Measurements from ENCODE around the gene CCDC172. TPM values are rescaled to one million over a fixed set of nuclear protein-coding genes. Genes with fewer than 3 reads are reported as not detected.

Gene CCDC172, protein sequence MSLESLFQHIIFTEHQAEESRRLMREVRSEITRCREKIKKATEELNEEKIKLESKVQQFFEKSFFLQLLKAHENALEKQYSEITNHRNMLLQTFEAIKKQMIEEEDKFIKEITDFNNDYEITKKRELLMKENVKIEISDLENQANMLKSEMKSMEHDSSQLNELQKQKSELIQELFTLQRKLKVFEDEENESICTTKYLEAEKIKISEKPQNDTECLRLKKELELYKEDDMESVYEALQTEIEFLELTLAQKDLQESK
- total RNA-seq (not detected in 2 replicates), polyA plus RNA-seq (not detected in 2 replicates), polyA minus RNA-seq (ENCODE audit: low replicate concordance) (not detected in 2 replicates)
- not detected in 2 replicates for polyA plus RNA-seq (2012)

DNA sequence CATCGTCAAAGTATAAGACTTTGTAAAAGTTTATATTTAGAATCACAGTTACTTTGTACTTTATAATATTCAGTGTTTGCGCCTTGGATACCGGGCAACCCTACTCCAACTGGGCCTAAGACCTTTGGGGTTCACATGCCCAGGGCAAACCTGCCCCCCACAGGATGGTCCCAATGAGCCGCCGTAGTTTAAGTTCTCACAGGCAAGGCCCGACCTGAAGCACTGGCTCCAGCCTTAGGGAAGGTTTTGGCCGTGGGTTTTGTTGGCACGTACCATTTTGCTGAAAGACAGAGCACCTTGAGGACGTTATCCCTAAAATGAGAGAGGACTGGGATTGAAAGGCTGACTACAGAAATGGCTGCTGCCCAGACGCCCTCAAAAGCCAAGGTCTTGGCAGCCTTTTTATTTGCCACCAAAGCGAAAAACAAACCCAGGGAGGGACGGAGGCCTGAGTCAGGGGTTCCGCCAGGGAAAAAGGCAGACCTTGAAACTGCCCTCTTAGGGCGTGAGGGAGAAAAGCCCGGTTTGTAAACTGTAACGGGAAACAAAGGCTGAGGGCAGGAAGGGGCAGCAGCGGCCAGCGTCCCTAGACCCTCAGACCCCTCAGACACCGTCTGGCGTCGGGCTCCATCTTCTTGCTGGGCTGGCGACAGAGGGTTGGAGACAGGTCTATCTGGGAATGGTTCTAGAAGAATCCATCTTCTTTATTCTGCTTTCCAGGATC lies at the start of gene CCDC172:
Gene CCDC172, plus strand, starts transcription at position 222 of the 724 bp plus-strand sequence. CDS start 564 bp downstream, outside the sequence.
- Histone ChIP-seq H3K9ac (ENCODE audit: insufficient read depth, low read length) (no peak within 1 kb of the TSS), H3K79me2 (ENCODE audit: control insufficient read depth, insufficient read depth, low read length) (no peaks in the 10 kb centered on the region), H3K4me3 (replicated peaks in 1 of 4; ENCODE audit: control extremely low read depth in 1 of 4, insufficient read depth in 1 of 4, low read depth in 3 of 4, low read length in 4 of 4) (no peak within 1 kb of the TSS), H3K27ac (ENCODE audit: insufficient read depth, low read length) (no peak within 1 kb of the TSS), H3K4me2 (ENCODE audit: extremely low read depth, insufficient read depth, low read length) (no peak within 1 kb of the TSS), H3K27me3 (ENCODE audit: control insufficient read depth, insufficient read depth, low read length) (no peaks in the 10 kb centered on the region), H3K36me3 (ENCODE audit: control insufficient read depth, insufficient read depth, low read length) (no peaks in the 10 kb centered on the region), H3K4me1 (ENCODE audit: control insufficient read depth, extremely low read depth, insufficient read depth, low read length) (no peaks in the 10 kb centered on the region), H2AFZ (ENCODE audit: low read length) (no peak within 1 kb of the TSS), H3K9me3 (ENCODE audit: control insufficient read depth, insufficient read depth, low read depth, low read length) (no peaks in the 10 kb centered on the region), H4K20me1 (ENCODE audit: control insufficient read depth, extremely low read depth, insufficient read depth, low read length) (no peaks in the 10 kb centered on the region)
- DNase-seq (ENCODE audit: low read depth in 2 of 2) = no peak
- TF ChIP-seq, protein P1, sequence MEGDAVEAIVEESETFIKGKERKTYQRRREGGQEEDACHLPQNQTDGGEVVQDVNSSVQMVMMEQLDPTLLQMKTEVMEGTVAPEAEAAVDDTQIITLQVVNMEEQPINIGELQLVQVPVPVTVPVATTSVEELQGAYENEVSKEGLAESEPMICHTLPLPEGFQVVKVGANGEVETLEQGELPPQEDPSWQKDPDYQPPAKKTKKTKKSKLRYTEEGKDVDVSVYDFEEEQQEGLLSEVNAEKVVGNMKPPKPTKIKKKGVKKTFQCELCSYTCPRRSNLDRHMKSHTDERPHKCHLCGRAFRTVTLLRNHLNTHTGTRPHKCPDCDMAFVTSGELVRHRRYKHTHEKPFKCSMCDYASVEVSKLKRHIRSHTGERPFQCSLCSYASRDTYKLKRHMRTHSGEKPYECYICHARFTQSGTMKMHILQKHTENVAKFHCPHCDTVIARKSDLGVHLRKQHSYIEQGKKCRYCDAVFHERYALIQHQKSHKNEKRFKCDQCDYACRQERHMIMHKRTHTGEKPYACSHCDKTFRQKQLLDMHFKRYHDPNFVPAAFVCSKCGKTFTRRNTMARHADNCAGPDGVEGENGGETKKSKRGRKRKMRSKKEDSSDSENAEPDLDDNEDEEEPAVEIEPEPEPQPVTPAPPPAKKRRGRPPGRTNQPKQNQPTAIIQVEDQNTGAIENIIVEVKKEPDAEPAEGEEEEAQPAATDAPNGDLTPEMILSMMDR (conservative IDR thresholded peaks at IDR 0.05 in 1 of 2, IDR thresholded peaks at IDR 0.05 in 1 of 2; ENCODE audit: low read depth in 1 of 2, low read length in 2 of 2) = no peak
- no peak for TF ChIP-seq EZH2 (IDR thresholded peaks at IDR 0.05; ENCODE audit: low read length, missing control alignments)

DNA sequence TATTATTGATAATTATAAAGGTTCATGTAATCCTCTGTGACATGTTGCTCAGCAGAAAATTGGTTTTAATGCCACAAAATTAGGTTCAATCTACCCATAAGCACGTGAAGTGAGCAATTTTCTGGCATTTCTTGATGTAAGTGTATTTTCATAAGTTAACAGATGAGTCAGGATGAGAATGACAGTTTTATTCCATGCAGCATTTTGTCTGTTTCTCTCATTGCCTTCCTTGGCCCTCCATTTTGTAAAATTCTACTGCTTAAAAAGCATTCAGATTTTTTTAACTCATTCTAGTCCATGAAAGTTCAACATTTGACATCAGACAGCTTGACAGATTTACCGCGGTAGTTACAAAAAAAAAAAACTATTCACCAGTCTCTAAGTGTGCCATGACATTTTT lies 47.3 kb upstream of the CCDC172 start:
- Histone ChIP-seq H3K27ac (ENCODE audit: insufficient read depth, low read length) (no peak overlapping the region), H3K9me3 (ENCODE audit: control insufficient read depth, insufficient read depth, low read depth, low read length) (no peaks in the 10 kb centered on the region), H3K4me1 (ENCODE audit: control insufficient read depth, extremely low read depth, insufficient read depth, low read length) (no peaks in the 10 kb centered on the region), H4K20me1 (ENCODE audit: control insufficient read depth, extremely low read depth, insufficient read depth, low read length) (no peaks in the 10 kb centered on the region), H2AFZ (ENCODE audit: low read length) (no peak overlapping the region), H3K9ac (ENCODE audit: insufficient read depth, low read length) (no peak overlapping the region), H3K79me2 (ENCODE audit: control insufficient read depth, insufficient read depth, low read length) (no peaks in the 10 kb centered on the region), H3K4me3 (replicated peaks in 1 of 4; ENCODE audit: control extremely low read depth in 1 of 4, insufficient read depth in 1 of 4, low read depth in 3 of 4, low read length in 4 of 4) (no peak overlapping the region), H3K4me2 (ENCODE audit: extremely low read depth, insufficient read depth, low read length) (no peak overlapping the region), H3K27me3 (ENCODE audit: control insufficient read depth, insufficient read depth, low read length) (no peaks in the 10 kb centered on the region), H3K36me3 (ENCODE audit: control insufficient read depth, insufficient read depth, low read length) (no peaks in the 10 kb centered on the region)
- no peak for TF ChIP-seq EZH2 (IDR thresholded peaks at IDR 0.05; ENCODE audit: low read length, missing control alignments)
- TF ChIP-seq, protein P1 (conservative IDR thresholded peaks at IDR 0.05 in 1 of 2, IDR thresholded peaks at IDR 0.05 in 1 of 2; ENCODE audit: low read depth in 1 of 2, low read length in 2 of 2) = no peak
- DNase-seq (ENCODE audit: low read depth in 2 of 2) = no peak

DNA sequence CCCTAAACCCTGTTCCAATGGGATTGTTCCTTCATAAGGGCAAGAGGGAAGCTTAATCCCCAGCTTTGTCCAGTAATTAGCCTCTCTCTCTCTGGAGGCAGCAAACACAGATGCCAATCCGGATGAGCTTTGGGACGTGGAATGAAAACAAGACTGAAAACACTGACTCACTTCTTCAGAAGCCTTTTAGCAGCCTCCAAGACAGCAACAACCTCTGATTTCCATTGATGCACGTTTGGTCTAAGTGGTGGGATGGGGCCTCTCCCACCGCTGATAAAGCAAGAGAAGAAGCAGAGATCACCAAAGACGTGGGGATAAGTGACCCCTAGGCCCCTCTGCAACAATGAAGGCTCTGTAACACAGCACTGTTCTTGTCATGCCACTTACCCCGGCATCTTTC lies 45.4 kb upstream of the CCDC172 start:
- no peaks in the 10 kb centered on the region for H4K20me1 ChIP-seq (ENCODE audit: control insufficient read depth, extremely low read depth, insufficient read depth, low read length)
- H3K9ac ChIP-seq (ENCODE audit: insufficient read depth, low read length) = no peak overlapping the region
- H3K4me3 ChIP-seq (replicated peaks in 1 of 4; ENCODE audit: control extremely low read depth in 1 of 4, insufficient read depth in 1 of 4, low read depth in 3 of 4, low read length in 4 of 4) = no peak overlapping the region
- no peaks in the 10 kb centered on the region for H3K36me3 ChIP-seq (ENCODE audit: control insufficient read depth, insufficient read depth, low read length)
- DNase-seq (ENCODE audit: low read depth in 2 of 2) = peak in 1 of 2 donors; percentile 56
- TF ChIP-seq, protein P1 (conservative IDR thresholded peaks at IDR 0.05 in 1 of 2, IDR thresholded peaks at IDR 0.05 in 1 of 2; ENCODE audit: low read depth in 1 of 2, low read length in 2 of 2) = no peak
- no peak for TF ChIP-seq EZH2 (IDR thresholded peaks at IDR 0.05; ENCODE audit: low read length, missing control alignments)
- no peak overlapping the region for H2AFZ ChIP-seq (ENCODE audit: low read length)
- H3K27me3 ChIP-seq (ENCODE audit: control insufficient read depth, insufficient read depth, low read length) = no peaks in the 10 kb centered on the region
- no peaks in the 10 kb centered on the region for H3K4me1 ChIP-seq (ENCODE audit: control insufficient read depth, extremely low read depth, insufficient read depth, low read length)
- H3K27ac ChIP-seq (ENCODE audit: insufficient read depth, low read length) = no peak overlapping the region
- no peaks in the 10 kb centered on the region for H3K79me2 ChIP-seq (ENCODE audit: control insufficient read depth, insufficient read depth, low read length)
- no peak overlapping the region for H3K4me2 ChIP-seq (ENCODE audit: extremely low read depth, insufficient read depth, low read length)
- no peaks in the 10 kb centered on the region for H3K9me3 ChIP-seq (ENCODE audit: control insufficient read depth, insufficient read depth, low read depth, low read length)
